HG03097 (cell line): ENCODE data around the gene ITGB6.

Source experiments
- ATAC-seq: cut with Tn5 transposase; IDR thresholded peaks from one replicate; pipeline ENCODE4 v1.9.1; 2021; ENCODE audit not compliant: unreplicated experiment, low FRiP score

The ITGB6 gene

DNA sequence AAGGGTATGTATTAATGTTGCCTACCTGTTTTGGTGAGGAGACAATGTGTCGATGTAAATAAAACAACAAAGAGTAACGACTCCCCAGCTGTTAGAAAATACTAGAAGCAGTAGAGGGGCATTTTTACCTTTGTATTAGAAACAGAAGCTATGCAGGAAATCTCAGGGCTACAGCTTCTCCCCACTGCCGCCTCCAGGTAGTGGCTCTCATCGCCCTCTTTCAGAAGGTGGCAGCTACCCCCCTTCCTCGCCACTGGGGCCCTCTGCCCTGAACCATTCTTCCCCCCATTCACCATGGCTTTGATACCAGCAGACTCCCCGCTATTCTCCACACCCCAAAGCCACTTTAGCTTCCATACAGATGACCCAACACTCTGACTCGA, 144.4 kb downstream of the ITGB6 start:
- no peak for ATAC-seq

DNA sequence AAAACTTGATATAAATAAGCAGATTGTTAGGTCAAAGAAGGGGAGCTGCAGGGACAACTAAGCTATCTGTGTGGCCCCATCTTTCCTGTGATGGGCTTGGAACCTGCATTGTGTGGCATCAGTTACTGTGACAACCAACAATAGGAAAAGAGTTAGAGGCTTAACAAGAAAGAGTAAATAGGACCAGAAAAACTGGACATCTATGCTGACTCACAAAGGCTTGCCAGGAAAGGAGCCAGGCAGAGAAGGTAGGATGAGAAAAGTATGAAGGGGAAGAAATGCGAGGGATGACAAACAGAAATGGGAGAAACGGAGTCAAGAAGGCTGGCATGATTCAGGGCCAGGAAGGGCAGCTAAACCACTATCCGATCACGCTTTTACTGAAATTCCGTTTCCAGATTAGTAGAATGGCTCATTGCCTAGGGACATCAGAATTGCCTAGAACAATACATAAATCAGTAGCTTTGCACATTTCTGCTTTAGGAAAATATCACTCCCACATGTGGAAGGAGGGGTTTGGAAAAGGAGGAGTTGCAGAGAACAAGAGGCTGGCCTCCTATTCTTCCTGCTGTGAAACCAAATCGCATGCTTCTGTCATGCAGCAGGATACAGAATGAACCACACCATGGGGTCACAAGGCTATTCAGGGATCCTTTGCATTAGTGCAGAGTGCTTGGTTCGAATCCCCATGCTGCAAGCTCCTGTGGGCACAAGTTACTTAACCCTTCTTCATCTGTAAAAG, 144.9 kb downstream of the ITGB6 start:
- no peak for ATAC-seq

DNA sequence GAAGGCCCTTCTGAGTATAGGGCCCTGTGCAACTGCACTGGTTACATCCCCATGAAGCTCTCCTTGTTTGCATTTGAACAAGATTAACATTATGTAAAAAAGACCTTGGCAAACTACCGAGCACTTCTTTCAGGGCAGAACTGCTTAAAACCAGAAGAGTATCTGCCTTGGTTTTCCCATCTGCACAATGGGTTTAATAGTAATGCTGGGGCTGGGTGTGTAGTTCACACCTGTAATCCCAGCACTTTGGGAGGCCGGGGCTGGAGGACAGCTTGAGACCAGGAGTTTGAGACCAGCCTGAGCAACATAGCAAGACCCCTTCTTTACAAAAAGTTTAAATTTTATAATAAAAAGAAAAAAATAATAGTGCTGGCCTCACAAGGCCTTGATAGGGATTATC, 146.1 kb downstream of the ITGB6 start:
- ATAC-seq = no peak

DNA sequence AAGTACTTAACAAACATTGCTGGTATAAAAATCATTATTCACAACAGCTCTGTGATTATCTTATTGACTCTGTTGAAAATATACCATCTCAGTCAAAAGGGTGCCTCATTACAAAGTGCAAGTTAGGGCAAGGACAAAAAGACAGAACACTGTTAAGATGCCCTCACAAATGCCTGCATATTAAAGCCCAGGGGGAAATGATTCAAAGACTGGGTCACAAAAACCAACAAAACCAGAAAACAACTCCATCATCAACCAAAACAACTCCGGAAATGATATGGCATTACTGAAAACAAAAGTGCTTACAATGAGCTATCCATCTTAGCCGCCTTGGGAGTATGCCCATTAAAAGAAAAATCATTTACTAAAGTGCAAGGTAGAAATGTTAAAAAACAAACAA, 147.5 kb downstream of the ITGB6 start:
- ATAC-seq = no peak

DNA sequence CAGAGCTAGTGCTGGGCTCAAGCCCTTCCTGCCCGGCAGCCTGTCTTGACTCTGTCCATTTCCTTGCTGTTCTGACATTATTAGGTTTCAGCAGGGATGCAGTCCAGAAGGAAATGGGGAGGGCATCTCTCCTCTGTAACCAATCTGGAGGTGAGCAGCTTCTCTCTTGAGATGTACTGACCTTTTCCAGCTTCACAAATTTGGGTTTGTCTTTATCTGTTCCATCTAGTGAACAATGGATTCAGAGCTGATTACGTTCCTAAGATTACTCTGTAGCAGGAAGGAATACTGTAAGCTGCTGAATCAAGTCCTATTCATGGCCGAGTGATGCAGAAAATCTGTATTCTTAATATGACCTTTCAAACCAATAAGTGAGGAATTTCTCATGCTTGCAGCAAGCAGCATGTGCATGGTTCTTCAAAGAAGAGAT, 148.7 kb downstream of the ITGB6 start:
- no peak for ATAC-seq

DNA sequence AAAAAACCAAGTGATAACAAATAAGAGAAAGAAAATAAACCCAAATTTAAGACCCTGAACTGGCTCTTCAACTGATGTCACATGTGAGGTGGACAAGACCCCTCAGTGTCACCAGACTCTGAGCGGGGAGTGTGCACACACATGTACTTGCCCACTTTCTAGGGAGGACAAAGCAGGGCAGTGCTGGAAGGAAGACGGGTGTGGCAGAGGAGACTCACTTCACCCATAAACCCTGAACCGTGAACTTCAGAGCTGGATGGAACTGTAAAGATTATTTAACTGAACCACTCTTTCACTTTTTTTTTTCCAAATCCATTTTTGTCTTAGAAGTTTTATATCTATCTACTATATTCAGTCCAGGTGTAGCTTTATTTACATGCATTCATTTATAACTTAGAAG, 149.9 kb downstream of the ITGB6 start:
- ATAC-seq = no peak
